ENCODE measurements around the gene ZNF609.
A peak's percentile ranks its signal among the peaks of the same experiment; 100 is the strongest.

The ZNF609 gene

DNA sequence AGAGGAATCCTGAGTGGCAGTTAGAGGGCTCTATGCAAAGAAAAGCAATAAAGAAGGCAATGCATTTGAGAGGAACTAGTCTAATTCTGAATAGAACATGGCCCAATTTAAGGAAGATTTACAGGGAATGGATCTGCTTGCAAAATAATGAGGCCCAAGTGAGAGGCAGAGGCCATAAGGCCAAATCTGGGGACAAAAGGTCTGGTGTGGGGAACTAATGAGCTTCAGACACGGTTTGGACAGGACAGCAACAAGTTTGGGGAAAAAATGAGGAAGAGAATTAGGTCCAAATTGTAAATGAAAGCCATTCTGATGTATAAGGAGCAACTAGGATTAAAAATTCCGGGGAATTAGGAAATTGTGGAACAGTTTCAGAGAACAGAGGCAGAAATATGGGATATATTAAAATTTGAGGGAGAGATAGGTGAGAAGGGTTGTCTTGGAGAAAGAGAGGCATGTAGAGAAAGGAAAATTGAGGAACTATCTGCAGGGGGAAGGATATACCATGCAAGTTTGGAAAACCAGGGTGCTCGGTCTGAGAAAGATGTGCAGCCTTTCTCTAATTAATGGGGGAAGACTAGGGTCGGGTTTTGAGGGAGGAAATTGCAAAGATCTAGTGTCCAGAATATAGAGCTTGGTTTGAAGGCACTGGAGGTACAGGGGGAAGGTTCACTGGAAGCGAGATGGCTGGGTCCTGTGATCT, 241.3 kb downstream of the ZNF609 start:
- no peak for DNase-seq

DNA sequence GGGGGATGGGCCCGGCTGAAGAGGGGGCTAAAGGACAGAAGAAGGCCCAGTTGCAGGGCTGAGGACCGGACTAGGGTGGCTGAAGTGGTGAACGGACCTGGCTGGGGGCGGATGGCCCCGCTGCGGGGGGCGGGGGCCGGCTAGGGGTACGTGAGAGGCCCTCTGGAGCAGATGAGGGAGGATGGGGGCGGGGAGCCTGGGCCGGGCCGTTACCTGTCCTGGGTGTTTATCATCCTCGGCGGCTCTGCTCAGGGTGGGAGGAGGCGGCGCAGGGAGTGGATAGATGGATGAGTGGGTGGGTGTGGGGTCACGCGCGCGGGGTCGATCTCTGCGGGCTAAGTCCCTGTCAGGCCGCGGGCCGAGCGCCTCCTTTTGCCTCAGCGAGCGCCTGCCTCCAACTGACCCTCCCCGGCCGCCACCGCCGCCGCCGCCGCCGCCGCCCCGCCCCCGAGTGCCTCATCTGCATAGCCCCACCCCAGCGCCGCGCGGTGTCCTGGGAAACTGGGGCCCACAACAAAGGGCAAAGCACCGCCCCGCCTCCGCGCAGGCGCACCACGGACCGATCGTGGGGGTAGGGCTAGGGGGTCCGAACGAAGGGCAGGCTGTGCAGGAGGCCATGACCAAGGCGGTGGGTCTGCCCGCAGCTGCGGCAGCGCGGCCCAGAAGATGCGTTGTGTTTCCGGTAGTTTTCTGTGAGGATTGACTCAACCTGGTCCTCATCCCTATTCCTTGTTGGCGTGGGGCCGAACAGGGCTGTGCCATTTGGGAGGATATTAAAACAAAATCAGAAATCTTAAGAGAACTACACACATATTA, 242.6 kb downstream of the ZNF609 start:
- DNase-seq = peak; percentile 92 to 93

DNA sequence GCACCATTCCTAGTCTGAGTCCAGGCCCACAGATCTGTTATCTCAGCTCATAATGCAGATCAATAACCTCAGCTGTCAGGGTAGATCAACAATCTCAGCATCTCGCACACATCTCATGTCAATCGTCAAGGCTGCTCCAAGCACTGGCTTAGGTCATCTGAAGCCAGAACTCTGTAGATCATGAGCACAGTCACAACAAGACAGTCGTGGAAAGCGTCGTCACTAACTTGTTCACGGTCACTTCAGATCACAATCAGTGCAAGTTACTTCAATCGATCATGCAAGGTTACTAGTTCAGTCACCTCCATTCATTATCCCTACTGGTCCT, 243.2 kb downstream of the ZNF609 start:
- no peak for DNase-seq

DNA sequence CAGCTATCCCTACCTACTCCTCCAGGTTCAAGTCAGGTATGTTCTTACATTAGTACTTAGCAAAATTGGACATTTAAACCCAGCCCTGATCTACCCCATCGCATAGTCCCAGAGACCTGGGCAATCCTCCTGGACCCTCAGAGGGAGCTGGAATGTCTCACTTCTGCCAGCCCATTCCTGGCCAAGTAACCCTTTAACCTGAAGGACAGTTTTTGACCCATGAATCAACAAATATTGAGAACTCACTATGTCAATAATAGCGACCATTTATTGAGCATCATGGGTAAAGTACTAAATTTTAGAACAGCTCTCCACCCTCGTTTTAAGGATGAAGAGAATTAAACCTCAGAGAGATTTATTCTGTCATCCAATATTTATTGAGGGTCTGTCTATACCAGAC, 244.6 kb downstream of the ZNF609 start:
- no peak for DNase-seq

- no peak for DNase-seq
Observed at GRCh38 chr15:64706011-64706911, 245.9 kb downstream of the ZNF609 start.

GRCh38 chr15:64710676-64711428, 250.5 kb downstream of the ZNF609 start:
- no peak for DNase-seq

- no peak for DNase-seq
Observed at GRCh38 chr15:64712353-64712752, 252.0 kb downstream of the ZNF609 start.

- DNase-seq = no peak
Observed at GRCh38 chr15:64713592-64713991, 253.2 kb downstream of the ZNF609 start.

GRCh38 chr15:64716452-64716851, 256.1 kb downstream of the ZNF609 start:
- DNase-seq = no peak

DNA sequence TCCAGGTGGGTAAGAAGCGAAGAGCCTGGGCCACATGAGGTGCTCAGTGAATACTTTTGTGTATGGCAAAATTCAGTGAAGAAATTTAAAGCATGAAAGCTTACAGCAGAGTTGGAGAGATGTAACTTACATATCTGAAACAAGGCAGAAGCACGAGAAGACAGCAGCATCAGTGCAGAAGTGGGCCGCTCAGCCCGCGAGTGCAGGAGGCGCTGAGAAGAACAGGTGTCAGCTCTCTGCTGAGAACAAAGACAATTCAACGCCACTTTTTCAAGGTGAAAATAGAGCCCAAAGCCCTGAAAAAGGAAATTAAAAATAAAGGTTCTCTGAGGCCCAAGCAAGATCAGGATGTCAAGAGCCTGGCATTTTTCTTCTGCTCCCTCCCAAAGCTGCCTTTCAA, 256.8 kb downstream of the ZNF609 start:
- no peak for DNase-seq

GRCh38 chr15:64717735-64718495, 257.5 kb downstream of the ZNF609 start:
- DNase-seq = no peak

GRCh38 chr15:64720188-64720587, 259.8 kb downstream of the ZNF609 start:
- no peak for DNase-seq

DNA sequence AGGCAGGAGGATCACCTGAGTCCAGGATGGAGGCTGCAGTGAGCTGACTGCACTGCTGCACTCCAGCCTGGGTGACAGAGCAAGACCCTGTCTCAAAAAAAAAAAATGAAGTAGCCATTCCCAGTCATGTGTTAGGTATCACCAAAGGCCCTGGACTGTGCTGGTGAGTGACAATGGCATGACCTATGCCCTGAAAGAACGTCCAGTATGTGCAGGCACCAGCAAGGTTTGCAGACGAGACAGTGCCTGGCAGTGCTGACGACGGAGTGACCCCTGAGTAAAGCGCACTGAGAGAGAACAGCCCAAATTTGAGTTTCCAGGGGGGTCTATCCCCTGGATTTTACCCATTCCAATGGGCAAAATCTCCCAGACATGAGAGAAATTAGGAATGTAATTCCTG, 269.8 kb downstream of the ZNF609 start:
- DNase-seq = no peak

DNA sequence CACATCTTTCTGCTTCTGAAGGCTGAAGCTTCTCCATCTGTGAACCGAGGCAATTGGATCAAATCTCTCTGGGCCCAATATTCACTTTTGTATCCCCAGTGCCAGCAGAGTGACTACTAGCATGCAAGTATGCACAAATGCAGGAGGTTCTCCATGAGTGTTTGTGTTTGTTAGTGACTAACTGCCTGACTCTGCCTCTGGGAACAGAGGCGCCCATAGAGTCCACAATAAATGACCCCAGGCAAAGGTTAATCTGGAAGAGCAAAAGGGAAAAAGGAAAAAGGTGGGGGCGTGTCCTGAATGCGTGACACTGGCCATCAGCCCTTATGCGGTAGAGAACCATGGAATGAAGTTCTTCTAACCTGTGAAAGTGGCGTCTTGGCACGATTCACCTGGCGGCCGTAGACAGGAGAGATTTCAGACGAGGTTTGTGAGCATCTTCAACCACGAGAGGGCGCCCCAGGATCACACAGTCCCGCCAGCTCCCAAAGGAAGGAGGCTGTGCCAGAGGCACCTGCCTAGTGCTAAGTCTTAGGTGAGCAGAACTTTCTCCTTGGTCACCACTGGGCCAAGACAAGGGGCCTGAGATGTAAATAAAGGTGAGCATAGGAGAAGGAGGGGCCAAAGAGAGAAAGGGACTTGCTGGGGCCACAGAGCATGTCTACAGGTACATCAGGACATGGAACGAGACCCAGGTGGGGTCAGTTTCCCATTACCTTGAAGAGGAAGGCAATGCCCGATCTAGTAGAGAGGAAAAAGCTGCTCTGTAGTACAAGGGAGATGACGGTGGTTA, 270.8 kb downstream of the ZNF609 start:
- DNase-seq = peak; percentile 85 to 89

DNA sequence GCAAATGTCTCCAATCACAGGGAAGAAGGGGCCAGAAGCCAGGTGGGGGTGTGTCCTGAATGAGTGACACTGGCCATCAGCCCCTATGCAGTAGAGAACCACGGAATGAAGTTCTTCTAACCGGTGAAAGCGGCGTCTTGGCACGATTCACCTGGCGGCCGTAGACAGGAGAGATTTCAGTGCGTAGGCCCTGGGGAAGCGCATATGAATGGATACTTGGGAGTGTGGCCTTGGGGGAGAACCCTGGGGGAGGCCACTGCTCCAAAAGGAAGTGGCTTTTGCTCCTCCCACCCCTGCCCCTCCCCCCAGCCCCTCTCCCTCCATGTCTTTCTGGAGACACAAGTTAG, 271.4 kb downstream of the ZNF609 start:
- no peak for DNase-seq

DNA sequence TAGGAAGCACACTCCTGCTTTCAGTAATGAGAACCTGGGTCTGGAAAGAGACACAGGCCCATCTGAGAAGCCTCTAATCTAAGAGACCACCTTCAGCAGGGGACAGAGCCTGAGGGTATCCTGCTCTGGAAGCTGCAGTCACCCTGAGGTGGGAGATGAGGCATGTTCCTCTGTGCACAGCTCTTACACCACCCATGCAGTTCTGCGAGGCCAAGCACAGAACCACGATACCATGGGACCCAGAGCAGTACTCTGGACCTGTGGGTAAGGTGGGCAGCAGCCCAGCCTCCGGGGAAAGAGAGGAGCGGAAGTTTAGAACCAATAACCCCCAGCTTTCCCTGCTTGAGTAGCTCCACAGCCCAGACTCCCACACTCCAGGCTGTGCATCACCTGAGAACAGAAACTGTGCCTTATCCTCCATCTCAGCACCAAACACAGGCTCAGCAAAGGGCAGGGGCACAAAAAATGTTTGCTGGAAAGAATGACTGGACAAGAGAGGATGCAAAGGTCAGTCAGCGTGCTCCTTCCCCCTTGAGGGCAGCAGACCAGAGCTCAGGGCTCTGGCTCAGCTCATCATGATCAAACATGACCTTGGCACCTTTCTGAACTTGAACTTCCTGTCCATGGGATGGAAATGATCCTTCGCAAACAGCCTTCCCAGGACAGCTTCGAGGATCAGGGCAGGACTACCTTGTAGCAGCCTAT, 271.9 kb downstream of the ZNF609 start:
- no peak for DNase-seq

Measured in activated CD4-positive, alpha-beta T cell treated with anti-CD3 and anti-CD28 coated beads, Interleukin-2, amount 50 U/mL, for 4 hours (primary cell).